Measurements from ENCODE around the gene PRMT7. TPM values are rescaled to one million over a fixed set of nuclear protein-coding genes. Genes with fewer than 3 reads are reported as not detected.

The PRMT7 gene
- total RNA-seq, 1 experiment from 2014 or later, result 40.2 TPM

DNA sequence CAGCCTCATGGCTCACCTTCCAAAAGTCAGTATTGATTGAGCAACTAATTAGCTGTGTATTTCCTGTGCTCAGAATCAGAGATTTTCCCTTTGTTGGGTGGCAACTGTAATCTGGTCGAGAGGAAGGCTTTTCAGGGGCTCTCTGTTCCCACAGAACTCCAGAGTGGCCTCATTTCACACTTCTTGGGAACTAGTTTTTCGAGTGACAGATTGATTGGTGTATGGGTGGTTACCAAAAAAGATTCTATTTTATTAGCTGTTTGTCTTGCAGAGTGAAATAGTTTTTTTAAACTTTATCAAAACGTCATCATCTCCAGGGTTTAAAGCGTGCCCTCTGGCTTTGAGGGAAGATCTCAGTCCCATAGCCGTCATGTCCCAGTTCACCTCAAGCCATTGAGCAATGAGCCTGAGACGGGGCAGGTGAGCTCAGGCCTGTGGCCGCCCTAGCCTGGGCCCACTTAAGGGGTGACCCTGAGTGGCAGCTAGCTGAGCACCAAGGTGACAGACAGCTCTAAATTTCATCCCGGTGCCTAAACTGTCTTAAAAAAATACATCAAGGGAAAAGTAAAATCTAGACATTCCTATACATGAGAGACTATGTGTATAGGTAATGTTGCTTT lies 84.5 kb downstream of the PRMT7 start:
- no peak for DNase-seq (ENCODE audit: low spot score)

DNA sequence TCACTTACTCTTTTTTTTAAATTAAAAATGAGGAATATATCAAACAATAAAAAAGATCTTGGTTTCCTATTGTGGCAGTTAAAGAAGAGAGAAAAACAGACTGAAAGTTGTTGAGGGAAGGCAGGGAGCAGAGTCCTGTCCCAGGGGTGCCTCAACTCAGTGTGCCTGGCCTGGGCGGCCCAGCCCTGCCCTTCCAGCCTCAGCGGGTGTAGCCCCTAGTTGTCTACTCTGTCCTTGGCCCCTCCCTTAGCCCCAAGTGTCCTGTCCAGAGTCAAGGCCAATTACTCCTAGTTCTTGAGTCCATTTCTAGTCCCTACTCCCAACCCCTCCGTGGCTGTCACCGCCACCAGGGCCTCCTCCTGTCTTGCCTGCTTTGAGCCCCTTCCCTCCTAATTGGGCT lies 85.0 kb downstream of the PRMT7 start:
- no peak for DNase-seq (ENCODE audit: low spot score)

DNA sequence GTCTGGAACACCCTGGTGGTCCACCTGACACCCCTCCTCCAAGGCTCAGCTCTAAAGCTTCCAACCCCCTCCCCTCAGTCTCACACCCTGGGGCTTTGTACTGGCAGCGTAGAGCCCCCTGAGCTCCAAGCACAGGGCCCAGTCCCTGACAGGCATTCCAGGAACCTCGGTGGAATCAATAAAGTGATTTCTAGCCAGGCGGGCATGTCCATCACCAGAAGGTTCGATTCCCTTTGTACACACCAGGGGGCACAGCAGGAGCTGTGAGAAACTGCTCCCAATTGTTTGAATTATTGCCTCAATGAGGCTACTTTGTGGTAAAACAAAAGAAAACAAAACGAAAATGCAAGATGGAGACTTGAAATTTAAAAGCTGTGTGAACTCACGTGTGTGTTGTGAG lies 85.7 kb downstream of the PRMT7 start:
- DNase-seq (ENCODE audit: low spot score), result peak; percentile 16

DNA sequence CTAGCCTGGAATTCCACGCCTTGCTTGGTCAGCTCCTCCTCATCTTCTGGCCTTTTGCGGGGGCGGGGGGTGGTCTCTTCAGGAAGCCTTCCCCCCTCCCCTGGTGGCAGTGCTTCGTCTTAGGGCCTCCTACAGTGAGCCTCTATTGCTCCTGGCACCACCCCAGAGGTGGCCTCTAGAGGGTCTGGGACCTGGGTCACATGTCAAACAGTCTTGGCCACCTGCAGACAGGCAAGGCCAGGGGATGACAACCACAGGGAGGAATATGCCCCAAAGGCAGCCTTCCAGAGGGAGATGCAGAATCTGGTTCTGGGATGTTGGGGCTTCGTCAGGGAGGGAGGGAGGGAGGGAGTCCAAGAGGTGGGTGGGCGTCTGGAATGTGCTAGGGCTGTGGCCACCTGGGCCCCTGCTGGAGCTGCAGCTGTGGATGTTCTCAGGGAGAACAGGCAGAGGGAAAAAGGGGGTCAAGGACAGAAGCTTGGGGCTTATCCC lies 86.9 kb downstream of the PRMT7 start:
- no peak for DNase-seq (ENCODE audit: low spot score)

DNA sequence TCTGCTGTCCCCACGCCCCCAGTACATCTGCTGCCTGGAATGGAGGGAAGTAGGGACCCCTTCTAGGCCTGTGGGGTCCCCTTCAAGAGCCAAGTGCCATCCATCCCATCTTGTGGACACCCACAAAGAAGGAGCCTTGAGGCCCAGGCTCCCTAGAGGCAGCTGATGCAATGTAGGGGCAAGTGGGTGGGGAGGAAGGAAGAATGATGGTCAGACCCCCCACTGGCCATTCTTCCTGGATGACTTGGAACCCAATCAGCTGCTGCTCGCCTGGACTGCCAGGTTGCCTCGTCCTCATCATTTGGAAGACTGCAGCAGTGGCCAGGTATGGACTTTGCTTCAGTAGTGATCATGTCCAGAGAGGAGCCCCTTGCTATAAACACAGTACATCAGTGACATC lies 88.6 kb downstream of the PRMT7 start:
- peak; percentile 18 for DNase-seq (ENCODE audit: low spot score)

DNA sequence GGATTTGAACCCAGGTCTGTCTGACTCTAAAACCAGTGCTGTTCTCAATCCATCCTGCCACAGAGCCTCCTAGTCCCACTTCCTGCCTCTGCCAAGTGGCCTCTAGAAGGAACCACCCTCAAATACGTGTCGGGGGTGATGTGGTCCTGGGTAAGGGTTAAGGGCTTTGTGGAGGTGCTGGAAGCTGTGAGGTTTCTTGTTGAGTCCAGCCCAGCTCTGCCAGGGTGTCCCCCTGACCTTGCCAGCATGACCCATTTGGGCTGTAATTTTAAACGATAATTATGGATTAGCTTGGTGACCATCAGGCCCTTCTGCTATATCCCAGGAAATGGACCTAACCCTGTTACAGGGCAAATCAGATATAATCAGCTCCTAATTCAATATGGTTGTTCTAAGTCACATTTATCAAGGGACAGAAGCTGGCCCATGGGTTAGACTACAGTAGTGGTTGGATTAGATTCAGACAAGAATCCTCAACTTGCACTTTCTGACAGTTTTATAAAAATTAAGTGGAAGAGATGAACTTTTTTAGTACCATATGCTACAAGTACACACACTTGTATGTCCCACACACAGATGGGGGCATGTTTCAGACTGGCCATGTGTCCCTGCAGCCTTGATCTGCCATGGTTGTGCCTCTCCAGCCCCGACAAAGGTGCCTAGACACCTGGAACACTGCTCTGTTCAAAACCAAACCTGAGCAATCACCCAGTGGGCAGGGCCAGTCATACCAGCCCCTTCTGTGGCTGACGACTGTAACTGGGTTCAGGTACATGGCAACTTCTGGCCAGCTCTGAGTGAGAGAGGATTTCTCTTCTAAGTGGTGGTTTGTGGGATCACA lies 89.5 kb downstream of the PRMT7 start:
- DNase-seq (ENCODE audit: low spot score), result no peak

DNA sequence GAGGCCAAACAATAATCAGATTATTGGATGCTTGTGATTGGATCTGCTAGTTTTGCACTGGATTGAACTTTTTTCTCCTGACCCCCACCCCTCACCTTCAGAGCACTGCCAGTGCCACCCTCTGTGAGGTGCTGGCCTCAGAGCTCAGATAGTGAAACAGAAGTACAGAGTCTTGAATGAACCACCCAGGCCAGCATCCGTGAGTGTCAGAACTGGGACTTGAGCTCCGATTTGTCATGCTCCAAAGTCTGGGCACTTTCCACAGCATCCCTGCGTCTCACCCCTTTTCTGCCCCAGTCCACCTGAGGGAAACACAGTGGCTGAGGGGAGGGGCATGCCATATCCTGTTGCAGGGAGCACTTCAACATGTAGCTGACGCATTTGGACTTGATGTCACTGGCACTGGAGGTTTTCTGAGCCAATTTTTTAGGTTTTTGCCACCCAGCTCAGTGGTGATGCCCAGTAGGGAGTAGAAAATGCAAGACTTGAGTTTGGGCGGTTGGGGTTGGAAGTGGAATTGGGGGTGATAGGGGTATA lies 90.2 kb downstream of the PRMT7 start:
- DNase-seq (ENCODE audit: low spot score), result no peak

DNA sequence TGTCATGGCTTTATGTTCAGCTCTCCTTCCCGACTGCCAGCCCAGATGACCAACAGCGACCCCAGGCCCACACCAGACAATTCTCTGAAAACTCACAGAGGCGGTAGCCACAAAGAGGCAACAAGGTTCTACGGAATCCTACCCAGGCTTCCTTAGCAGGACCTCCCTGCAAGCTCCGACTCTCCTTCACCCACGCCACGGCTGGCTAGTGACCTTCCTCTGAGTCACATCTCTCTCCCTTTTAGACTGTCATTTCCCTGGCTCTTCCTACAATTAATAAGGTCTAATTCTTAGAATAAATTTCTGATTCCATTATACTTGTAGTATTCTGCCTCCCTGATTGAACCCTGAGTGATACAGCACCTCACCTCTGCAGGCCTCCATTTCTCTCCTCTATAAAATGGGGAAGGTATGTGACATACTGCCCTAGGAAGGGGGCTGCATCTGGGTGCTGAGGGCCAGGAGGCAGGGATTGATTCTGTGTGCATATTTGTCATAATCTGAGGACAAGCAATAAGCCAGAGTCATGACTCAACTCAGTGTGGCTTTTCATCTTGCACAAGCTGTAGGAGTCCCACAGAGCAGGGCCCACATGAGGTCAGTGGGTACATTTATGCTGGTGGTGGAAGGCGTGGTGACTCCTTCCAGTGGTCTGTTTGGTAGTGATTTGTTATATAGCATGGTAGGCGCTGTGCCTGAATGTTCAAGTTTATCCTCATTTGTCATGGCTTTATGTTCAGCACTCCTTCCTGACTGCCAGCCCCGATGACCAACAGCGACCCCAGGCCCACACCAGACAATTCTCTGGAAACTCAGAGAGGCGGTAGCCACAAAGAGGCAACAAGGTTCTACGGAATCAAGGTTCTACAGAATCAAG lies 91.3 kb downstream of the PRMT7 start:
- peak; percentile 75 for DNase-seq (ENCODE audit: low spot score)

DNA sequence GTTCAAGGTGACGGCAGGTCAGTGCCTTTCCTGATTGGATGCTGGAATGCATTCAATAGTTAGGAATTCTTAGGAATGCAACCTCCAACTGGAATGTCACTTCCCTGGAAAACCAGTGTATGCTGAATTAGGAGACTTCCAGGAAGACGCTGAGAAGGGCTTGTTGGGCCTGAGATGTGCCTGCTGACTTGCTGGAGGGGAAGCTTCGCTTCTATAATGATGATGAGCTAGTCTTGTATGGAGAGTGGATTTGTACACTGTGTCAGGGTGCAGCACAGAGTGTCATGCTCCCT lies 91.9 kb downstream of the PRMT7 start:
- DNase-seq (ENCODE audit: low spot score), result no peak

DNA sequence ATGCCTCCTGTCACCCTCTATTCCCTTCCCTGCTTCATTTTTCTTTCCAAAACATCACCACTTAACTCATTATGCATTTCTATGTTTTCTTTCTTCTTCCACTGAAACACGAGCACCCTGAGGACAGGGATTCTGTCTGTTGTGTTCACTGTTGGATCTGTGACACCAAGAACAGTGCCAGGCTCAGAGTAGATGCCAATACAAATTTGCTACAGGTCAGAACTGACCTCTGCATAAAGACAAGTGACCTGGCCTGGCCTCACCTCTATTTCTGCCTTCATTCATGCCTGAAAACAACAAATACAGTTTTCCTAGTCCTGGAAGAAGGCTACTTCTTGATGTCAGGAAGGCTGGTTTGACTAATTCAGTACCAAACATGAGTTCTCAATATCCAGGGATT lies 92.4 kb downstream of the PRMT7 start:
- no peak for DNase-seq (ENCODE audit: low spot score)

DNA sequence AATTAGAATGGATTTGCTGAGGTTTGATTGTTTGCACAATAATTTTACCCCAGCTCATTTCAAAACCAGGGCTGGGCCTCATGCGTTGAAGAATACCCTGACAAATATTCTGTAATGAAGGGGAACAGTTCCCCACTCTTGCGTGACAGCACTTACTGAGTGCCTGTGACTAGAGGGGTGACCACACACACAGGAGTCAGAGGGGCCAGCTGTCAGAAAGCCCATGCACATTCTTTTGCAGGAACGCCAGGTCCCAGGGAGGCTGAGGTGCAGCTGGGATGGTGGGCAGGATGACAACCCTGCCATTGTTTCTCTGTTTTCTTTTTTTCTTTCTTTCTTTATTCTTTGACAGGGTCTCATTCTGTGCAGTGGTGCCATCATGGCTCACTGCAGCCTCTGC lies 92.9 kb downstream of the PRMT7 start:
- DNase-seq (ENCODE audit: low spot score), result no peak

DNA sequence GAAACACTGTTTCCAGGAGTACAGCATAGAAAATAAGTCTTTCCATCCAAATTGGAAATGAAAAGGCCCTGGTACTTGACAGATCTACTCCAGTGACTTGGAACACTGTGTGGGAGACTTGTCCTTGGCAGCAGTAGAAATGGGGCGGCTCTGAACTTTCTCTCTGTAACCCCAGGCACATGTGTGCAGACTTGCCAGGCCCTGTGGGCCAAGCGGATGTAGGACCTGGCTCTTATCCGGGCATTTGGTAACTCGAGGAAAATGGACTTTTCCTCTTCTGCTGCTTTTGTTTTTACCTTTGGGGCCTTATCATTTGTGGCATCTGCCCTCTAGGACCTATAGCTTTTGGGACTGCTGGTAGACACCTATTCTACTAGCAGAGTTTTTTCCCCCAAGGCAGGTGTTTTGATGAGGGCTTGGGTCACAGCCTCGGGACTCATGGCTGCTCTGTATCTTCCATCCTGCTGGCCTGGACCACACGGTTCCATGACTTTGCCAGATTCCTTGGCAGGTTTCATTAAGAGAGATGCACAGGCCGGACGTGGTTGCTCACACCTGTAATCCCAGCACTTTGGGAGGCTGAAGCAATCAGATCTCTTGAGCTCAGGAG lies 94.0 kb downstream of the PRMT7 start:
- DNase-seq (ENCODE audit: low spot score), result no peak

DNA sequence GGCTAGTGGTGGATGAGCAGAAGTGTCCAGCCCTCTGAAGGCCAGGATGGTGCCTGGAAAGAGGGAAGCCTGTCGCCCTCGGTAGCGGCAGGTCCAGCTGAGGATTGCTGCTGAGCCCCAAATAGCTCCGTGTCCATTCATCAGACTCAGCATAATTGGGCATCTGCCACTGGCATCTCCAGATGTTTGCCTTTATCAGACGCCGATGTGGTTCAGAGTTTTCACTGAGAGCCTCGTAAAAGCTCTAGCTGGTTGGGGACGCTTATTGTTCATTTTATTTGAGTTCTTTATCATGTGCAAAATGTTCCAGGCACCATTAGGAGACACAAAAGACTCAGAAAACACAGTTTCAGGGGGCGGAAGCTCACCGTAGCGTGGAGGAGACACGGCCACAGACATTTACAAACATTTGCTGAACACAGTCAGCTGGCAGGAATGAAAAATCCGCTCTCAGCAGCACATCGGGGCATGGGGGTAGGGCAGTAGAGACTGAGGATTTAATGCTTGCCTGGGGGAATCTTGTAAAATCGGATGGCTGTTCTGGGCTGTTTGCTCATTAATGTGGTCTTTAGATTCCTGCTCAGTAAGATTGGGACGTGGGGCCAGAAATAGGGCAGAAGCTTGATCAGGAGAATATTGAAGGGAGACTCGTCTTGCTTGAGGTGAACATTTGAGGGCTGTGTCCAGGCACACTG lies 95.8 kb downstream of the PRMT7 start:
- peak; percentile 16 for DNase-seq (ENCODE audit: low spot score)

Other genes with a start within 250 kb of the PRMT7 start
- 13.4 and 14.3 TPM in 2 replicates for gene NFATC3, start 225.6 kb upstream of the PRMT7 start, total RNA-seq (2014; rRNA removed; shearing (Covaris generic))
- 0.45 TPM in 1 of 2 replicates, not detected in the other for gene ESRP2, start 74.9 kb upstream of the PRMT7 start, total RNA-seq (2014; rRNA removed; shearing (Covaris generic))
- gene PLA2G15, start 65.6 kb upstream of the PRMT7 start, total RNA-seq (2014; rRNA removed; shearing (Covaris generic)), result 27.7 and 35.1 TPM in 2 replicates
- gene SLC7A6, start 46.5 kb upstream of the PRMT7 start, total RNA-seq (2014; rRNA removed; shearing (Covaris generic)), result 8.0 and 16.4 TPM in 2 replicates
- 19.0 and 23.9 TPM in 2 replicates for gene SLC7A6OS, start 73 bp upstream of the PRMT7 start, total RNA-seq (2014; rRNA removed; shearing (Covaris generic))
- gene SMPD3, start 137.5 kb downstream of the PRMT7 start, total RNA-seq (2014; rRNA removed; shearing (Covaris generic)), result 0.12 and 0.65 TPM in 2 replicates
- gene ZFP90, start 228.3 kb downstream of the PRMT7 start, total RNA-seq (2014; rRNA removed; shearing (Covaris generic)), result 38.9 and 50.4 TPM in 2 replicates

Measured in A172 (cell line).